LNCaP clone FGC (cell line): Measurements from ENCODE around the gene UST.
"Not testable (repeated sequence)": the region's sequence is repeated elsewhere in the genome, so short reads cannot be mapped to it uniquely, and the experiment has no call there.

ENCODE experiments used
- DNase-seq: peaks from one replicate; pipeline ENCODE4 v3.0.0-alpha.2; 2011; ENCODE audit warnings: low read depth
- H3K4me3 ChIP-seq: 2 replicates; pipeline ENCODE4 v1.5.1; 2011; ENCODE audit warnings: mild to moderate bottlenecking, low read depth, low read length, control low read depth
- TF ChIP-seq, protein P1 (sequence below): IDR thresholded peaks from 2 replicates; pipeline ENCODE4 v1.5.1; 2012; ENCODE audit warnings: mild to moderate bottlenecking; ENCODE audit not compliant: control insufficient read depth, insufficient read depth; ENCODE audit errors: extremely low read depth

UST gene

GRCh38 chr6:149102324-149102723 lies 355.5 kb downstream of the UST start:
- H3K4me3 ChIP-seq = no peak overlapping the region
- TF ChIP-seq, protein P1, sequence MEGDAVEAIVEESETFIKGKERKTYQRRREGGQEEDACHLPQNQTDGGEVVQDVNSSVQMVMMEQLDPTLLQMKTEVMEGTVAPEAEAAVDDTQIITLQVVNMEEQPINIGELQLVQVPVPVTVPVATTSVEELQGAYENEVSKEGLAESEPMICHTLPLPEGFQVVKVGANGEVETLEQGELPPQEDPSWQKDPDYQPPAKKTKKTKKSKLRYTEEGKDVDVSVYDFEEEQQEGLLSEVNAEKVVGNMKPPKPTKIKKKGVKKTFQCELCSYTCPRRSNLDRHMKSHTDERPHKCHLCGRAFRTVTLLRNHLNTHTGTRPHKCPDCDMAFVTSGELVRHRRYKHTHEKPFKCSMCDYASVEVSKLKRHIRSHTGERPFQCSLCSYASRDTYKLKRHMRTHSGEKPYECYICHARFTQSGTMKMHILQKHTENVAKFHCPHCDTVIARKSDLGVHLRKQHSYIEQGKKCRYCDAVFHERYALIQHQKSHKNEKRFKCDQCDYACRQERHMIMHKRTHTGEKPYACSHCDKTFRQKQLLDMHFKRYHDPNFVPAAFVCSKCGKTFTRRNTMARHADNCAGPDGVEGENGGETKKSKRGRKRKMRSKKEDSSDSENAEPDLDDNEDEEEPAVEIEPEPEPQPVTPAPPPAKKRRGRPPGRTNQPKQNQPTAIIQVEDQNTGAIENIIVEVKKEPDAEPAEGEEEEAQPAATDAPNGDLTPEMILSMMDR = no peak
- no peak for DNase-seq

- not testable (repeated sequence) for DNase-seq, H3K4me3 ChIP-seq
Observed at GRCh38 chr6:149103950-149104349, 357.1 kb downstream of the UST start.

DNA sequence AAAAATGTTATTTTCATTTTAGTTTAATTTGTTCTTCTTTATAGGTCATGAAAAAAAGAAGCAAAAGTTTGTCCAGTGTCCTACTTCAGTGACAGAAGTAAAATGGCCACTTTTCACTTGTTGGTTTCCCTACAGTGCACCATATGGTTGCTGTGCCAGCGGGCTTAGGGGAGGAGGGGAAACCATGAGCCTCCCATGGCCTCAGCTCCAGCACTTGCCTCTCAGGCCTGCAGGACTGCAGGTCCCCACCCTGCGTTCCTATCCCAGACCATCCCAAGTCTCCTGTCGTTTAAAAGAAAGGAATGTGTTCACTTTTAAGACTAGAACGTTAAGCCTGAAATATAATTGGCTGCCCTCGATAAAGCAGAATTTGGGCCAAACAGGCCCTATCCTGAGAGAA lies 360.7 kb downstream of the UST start:
- TF ChIP-seq, protein P1 = no peak
- H3K4me3 ChIP-seq = no peak overlapping the region
- no peak for DNase-seq

DNA sequence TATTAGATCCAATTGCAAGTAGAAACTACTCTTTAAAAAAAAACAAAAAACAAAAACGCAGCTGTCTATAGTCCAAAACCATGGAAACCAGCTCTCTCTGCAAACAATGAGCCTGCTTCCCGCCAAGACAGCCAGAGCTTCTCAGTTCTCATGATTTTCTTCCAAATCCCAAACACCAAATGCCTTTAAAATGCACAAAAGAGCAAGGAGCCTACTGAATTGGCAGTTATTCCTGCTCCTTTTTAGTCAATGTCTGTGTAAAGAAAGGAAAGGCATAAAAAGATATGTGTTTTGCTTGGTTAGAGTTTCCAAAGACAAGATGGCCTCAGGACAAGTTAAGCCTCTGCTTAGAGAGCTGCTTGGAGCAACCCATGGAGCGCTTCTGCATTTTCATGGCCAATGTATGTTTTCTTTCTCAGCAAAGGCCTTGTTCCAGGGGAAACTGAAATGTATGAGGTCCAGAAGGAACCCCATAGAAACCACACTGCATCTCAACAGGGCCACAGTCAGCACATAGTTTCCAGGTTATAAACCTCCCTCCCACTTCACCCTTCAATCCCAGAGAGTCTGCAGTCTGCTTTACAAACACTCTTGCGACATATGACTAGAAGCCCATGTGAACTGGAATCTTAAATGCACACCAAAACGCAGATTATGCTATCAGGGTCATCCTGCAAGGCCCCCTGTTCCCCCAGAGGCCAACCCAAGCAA lies 361.4 kb downstream of the UST start:
- no peak overlapping the region for H3K4me3 ChIP-seq
- no peak for DNase-seq
- TF ChIP-seq, protein P1 = no peak

- TF ChIP-seq, protein P1 = no peak
- no peak overlapping the region for H3K4me3 ChIP-seq
- no peak for DNase-seq
Observed at GRCh38 chr6:149108749-149109100, 361.9 kb downstream of the UST start.

- no peak overlapping the region for H3K4me3 ChIP-seq
- TF ChIP-seq, protein P1 = no peak
- no peak for DNase-seq
Observed at GRCh38 chr6:149109397-149110070, 362.7 kb downstream of the UST start.

DNA sequence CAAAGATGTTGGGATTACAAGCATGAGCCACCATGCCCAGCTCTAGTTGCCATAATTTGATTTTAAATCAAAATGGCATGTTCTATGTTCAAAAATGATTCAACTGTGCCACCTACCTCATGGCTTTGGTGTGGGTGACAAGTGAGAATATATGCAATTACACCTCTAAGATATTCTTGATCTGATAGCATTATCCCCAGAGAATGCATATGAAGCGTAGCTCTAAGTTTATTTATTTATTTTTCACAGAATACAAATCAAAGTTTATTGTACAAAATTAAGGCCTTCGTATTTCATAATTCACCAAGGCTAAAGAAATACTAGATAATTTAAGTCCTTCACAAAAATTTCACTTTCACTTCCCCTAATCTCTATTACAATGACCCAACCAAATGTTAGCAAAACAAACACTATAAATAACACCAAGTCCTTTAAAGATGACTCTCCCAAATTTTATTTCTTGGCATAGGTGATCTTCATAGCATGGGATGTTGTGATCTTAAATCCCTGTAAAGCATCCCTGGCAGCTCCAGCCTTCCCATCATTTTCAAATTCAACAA lies 364.8 kb downstream of the UST start:
- no peak overlapping the region for H3K4me3 ChIP-seq
- DNase-seq = no peak
- TF ChIP-seq, protein P1 = no peak
